GM12878 (cell line): ENCODE measurements around the gene EGF. TPM values are rescaled to one million over a fixed set of nuclear protein-coding genes. Genes with fewer than 3 reads are reported as not detected.

ENCODE experiments used
- ATF7 ChIP-seq: fragments of 450-650 bp; IDR thresholded peaks from 2 replicates; pipeline ENCODE4 v1.6.1; 2016; ENCODE audit warnings: low read depth, mild to moderate bottlenecking
- CTCF ChIP-seq, 3 experiments: IDR thresholded peaks in 2 of 3; conservative IDR thresholded peaks in 1 of 3; 2 replicates each; pipeline ENCODE4 v1.5.1; 2011; ENCODE audit warnings: low read depth in 3 of 3, low read length in 3 of 3, mild to moderate bottlenecking in 3 of 3, control low read depth in 2 of 3, moderate library complexity in 2 of 3, inconsistent platforms in 1 of 3, mixed read lengths in 1 of 3; ENCODE audit not compliant: control insufficient read depth in 2 of 3, insufficient read depth in 1 of 3; ENCODE audit errors: extremely low read depth in 1 of 3
- IKZF1 ChIP-seq: fragments of 450-650 bp; conservative IDR thresholded peaks from 2 replicates; pipeline ENCODE4 v1.6.1; 2017; ENCODE audit warnings: antibody characterized with exemption, mild to moderate bottlenecking
- RB1 ChIP-seq: fragments of 450-650 bp; formaldehyde crosslinking; IDR thresholded peaks from 2 replicates; pipeline ENCODE4 v1.6.1; 2017; ENCODE audit warnings: mild to moderate bottlenecking, borderline replicate concordance
- ZBTB33 ChIP-seq: fragments of 450-650 bp; IDR thresholded peaks from 2 replicates; pipeline ENCODE4 v1.6.1; 2017; ENCODE audit warnings: mild to moderate bottlenecking
- polyA plus RNA-seq, 11 experiments: library from polyadenylated mRNA; depleted of rRNA in 4 of 11; unstranded in 6 of 11; stranded (reverse) in 5 of 11; fragments of >200 nt; fragmentation: Nextera tagmentation in 4 of 11; fragmentation: Illumina TruSeq in 1 of 11; extraction: Ambion mirVana in 4 of 11; extraction: Trizol in 1 of 11; gene quantifications; 1 replicate in 1 of 11; 2 replicates in 10 of 11; pipeline versions ENCODE4 v1.2.1 to v1.2.3, GENCODE V29; 2011 to 2016; ENCODE audit warnings: inconsistent platforms in 2 of 11, missing spikeins in 2 of 11, low read depth in 1 of 11
- total RNA-seq, 4 experiments: library from RNA; depleted of rRNA in 3 of 4; stranded (reverse); fragments of >200 nt in 3 of 4; fragmentation: Illumina TruSeq in 1 of 4; extraction: Trizol in 1 of 4; gene quantifications; 2 replicates each; pipeline versions ENCODE4 v1.2.1 to v1.2.3, GENCODE V29; 2013 to 2021
- TF ChIP-seq, protein P1 (sequence below): fragments of 450-650 bp; IDR thresholded peaks from 2 replicates; pipeline ENCODE4 v1.6.1; 2018; ENCODE audit warnings: borderline replicate concordance, mild to moderate bottlenecking; ENCODE audit not compliant: partially characterized antibody
- TF ChIP-seq, protein P2 (sequence below): IDR thresholded peaks from 2 replicates; pipeline ENCODE4 v1.6.1; 2011; ENCODE audit warnings: borderline replicate concordance, low read depth, mild to moderate bottlenecking, moderate library complexity, low read length; ENCODE audit not compliant: insufficient read depth, poor library complexity, severe bottlenecking
- TF ChIP-seq, protein P3 (sequence below): fragments of 450-650 bp; IDR thresholded peaks from 2 replicates; pipeline ENCODE4 v1.6.1; 2017; ENCODE audit warnings: antibody characterized with exemption, mild to moderate bottlenecking, moderate library complexity

EGF gene
- total and polyA plus RNA-seq, 10 of the 15 experiments (the other 5 are each of a cell fraction or from before 2014, with no cell fraction given), result 0.02 to 0.90 (median 0.19) TPM; not detected in 4

DNA sequence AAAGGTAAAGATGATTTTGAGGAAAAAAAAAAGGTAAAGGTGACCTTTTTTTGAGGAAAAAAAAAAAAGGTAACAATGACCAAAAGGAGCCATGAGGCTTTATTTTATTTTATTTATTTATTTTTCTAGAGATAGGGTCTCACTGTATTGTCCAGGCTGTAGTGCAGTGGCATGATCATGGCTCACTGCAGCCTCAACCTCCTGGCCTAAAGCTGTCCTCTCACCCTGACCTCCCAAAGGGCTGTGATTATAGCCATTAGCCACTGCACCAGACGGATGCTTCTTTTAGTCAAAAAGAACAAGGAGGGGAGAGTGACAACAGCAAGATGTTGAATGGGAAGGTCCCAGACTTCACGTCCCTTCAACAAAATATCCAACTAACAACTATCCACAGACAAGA lies 34.3 kb upstream of the EGF start (continued):
- TF ChIP-seq, protein P1, sequence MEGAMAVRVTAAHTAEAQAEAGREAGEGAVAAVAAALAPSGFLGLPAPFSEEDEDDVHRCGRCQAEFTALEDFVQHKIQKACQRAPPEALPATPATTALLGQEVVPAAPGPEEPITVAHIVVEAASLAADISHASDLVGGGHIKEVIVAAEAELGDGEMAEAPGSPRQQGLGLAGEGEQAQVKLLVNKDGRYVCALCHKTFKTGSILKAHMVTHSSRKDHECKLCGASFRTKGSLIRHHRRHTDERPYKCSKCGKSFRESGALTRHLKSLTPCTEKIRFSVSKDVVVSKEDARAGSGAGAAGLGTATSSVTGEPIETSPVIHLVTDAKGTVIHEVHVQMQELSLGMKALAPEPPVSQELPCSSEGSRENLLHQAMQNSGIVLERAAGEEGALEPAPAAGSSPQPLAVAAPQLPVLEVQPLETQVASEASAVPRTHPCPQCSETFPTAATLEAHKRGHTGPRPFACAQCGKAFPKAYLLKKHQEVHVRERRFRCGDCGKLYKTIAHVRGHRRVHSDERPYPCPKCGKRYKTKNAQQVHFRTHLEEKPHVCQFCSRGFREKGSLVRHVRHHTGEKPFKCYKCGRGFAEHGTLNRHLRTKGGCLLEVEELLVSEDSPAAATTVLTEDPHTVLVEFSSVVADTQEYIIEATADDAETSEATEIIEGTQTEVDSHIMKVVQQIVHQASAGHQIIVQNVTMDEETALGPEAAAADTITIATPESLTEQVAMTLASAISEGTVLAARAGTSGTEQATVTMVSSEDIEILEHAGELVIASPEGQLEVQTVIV, result no peak
- TF ChIP-seq, protein P2, sequence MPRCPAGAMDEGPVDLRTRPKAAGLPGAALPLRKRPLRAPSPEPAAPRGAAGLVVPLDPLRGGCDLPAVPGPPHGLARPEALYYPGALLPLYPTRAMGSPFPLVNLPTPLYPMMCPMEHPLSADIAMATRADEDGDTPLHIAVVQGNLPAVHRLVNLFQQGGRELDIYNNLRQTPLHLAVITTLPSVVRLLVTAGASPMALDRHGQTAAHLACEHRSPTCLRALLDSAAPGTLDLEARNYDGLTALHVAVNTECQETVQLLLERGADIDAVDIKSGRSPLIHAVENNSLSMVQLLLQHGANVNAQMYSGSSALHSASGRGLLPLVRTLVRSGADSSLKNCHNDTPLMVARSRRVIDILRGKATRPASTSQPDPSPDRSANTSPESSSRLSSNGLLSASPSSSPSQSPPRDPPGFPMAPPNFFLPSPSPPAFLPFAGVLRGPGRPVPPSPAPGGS, result no peak
- TF ChIP-seq CTCF (IDR thresholded peaks at IDR 0.05 in 2 of 3, conservative IDR thresholded peaks at IDR 0.05 in 1 of 3; ENCODE audit: control insufficient read depth in 2 of 3, extremely low read depth in 1 of 3, insufficient read depth in 1 of 3, low read depth in 3 of 3, low read length in 3 of 3) (no peak), ATF7 (no peak), IKZF1 (no peak), RB1 (no peak), ZBTB33 (no peak)
- TF ChIP-seq, protein P3, sequence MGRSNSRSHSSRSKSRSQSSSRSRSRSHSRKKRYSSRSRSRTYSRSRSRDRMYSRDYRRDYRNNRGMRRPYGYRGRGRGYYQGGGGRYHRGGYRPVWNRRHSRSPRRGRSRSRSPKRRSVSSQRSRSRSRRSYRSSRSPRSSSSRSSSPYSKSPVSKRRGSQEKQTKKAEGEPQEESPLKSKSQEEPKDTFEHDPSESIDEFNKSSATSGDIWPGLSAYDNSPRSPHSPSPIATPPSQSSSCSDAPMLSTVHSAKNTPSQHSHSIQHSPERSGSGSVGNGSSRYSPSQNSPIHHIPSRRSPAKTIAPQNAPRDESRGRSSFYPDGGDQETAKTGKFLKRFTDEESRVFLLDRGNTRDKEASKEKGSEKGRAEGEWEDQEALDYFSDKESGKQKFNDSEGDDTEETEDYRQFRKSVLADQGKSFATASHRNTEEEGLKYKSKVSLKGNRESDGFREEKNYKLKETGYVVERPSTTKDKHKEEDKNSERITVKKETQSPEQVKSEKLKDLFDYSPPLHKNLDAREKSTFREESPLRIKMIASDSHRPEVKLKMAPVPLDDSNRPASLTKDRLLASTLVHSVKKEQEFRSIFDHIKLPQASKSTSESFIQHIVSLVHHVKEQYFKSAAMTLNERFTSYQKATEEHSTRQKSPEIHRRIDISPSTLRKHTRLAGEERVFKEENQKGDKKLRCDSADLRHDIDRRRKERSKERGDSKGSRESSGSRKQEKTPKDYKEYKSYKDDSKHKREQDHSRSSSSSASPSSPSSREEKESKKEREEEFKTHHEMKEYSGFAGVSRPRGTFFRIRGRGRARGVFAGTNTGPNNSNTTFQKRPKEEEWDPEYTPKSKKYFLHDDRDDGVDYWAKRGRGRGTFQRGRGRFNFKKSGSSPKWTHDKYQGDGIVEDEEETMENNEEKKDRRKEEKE, result no peak
